ENCODE data around the gene HNF4A. TPM values are rescaled to one million over a fixed set of nuclear protein-coding genes. Genes with fewer than 3 reads are reported as not detected.

Gene HNF4A
- total RNA-seq, 6 experiments from 2014 or later: 101 to 255 (median 157) TPM

DNA sequence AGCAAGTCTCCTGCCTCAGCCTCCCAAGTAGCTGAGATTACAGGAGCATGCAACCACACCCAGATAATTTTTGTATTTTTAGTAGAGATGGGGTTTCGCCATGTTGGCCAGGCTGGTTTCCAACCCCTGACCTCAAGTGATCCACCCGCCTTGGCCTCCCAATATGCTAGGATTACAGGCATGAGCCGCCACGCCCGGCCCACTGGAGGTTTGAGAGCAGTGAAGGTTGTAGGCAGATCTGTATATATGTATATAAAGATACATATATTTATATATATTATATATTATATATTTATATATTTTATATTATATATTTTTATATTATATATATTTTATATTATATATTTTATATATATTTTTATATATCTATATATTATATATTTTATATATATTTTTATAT lies 82.0 kb downstream of the HNF4A start:
- H3K27me3 ChIP-seq: no peaks in the 10 kb centered on the region
- ATAC-seq: no peak
- H3K4me3 ChIP-seq: no peak overlapping the region
- 84% methylated on average over 5 of the region's 5 CpGs for WGBS (ENCODE audit: insufficient coverage, low coverage, low lambda C conversion rate, missing lambda C conversion rate)
- H3K9me3 ChIP-seq: no peaks in the 10 kb centered on the region
- H3K27ac ChIP-seq: no peak overlapping the region
- no peak for DNase-seq
- H3K36me3 ChIP-seq: no peaks in the 10 kb centered on the region
- peaks cover 0 to 32% (median 10%) of the 10 kb centered on the region in 4 donors for H3K4me1 ChIP-seq
- intact Hi-C loops (cut with DNase I): no loop called here
- TF ChIP-seq, protein P1, sequence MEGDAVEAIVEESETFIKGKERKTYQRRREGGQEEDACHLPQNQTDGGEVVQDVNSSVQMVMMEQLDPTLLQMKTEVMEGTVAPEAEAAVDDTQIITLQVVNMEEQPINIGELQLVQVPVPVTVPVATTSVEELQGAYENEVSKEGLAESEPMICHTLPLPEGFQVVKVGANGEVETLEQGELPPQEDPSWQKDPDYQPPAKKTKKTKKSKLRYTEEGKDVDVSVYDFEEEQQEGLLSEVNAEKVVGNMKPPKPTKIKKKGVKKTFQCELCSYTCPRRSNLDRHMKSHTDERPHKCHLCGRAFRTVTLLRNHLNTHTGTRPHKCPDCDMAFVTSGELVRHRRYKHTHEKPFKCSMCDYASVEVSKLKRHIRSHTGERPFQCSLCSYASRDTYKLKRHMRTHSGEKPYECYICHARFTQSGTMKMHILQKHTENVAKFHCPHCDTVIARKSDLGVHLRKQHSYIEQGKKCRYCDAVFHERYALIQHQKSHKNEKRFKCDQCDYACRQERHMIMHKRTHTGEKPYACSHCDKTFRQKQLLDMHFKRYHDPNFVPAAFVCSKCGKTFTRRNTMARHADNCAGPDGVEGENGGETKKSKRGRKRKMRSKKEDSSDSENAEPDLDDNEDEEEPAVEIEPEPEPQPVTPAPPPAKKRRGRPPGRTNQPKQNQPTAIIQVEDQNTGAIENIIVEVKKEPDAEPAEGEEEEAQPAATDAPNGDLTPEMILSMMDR (IDR thresholded peaks at IDR 0.05): no peak
- TF ChIP-seq POLR2A (IDR thresholded peaks at IDR 0.05): no peak

DNA sequence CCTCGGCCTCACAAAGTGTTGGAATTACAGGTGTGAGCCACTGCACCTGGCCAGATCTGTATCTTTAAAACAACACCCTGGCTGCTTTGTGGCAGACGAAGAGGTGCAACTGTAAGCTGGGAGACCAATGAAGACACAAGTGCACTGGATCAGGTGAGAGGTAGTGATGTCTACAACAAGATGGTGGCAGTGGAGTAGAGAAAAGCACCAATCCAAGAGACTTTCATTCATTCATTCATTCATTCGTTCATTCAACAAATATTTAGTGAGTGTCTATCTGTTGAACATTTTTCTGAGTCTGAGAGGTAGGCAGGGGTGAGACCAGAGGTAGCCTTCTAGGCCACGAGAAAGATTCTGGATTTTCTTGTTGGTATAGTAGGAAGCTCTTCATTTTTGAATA lies 83.3 kb downstream of the HNF4A start:
- TF ChIP-seq, protein P1 (IDR thresholded peaks at IDR 0.05): no peak
- TF ChIP-seq POLR2A (IDR thresholded peaks at IDR 0.05): no peak
- no peak overlapping the region for H3K27ac ChIP-seq
- H3K36me3 ChIP-seq: no peaks in the 10 kb centered on the region
- H3K4me1 ChIP-seq: peaks cover 0 to 23% (median 6%) of the 10 kb centered on the region in 4 donors
- ATAC-seq (no peak), DNase-seq (no peak)
- no peak overlapping the region for H3K4me3 ChIP-seq
- WGBS (ENCODE audit: insufficient coverage, low coverage, low lambda C conversion rate, missing lambda C conversion rate): 63% methylated on average over 4 of the region's 4 CpGs
- intact Hi-C loops (cut with DNase I): no loop called here
- H3K9me3 ChIP-seq: no peaks in the 10 kb centered on the region
- H3K27me3 ChIP-seq: no peaks in the 10 kb centered on the region

DNA sequence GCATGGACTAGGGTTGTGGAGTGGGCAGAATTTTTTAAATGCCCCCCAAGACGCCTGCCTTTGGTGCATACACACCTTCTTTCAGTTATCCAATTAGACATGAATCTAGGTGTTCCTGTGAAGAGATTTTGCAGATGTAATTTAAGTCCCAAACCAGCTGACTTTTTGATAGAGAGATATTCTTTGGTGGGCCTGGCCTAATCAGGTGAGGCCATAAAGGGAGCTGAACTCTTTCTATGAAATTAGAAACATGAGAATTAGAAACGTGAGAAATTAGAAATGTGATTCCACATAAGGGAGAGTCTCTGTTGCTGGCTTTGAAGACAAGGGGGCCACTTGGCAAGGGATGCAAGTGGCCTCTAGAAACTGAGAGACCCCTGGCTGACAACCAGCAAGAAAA lies 83.8 kb downstream of the HNF4A start:
- Histone ChIP-seq H3K9me3 (no peaks in the 10 kb centered on the region), H3K4me3 (no peak overlapping the region), H3K36me3 (no peaks in the 10 kb centered on the region), H3K27ac (no peak overlapping the region), H3K27me3 (no peaks in the 10 kb centered on the region), H3K4me1 (peaks cover 0 to 20% (median 3%) of the 10 kb centered on the region in 4 donors)
- TF ChIP-seq, protein P1 (IDR thresholded peaks at IDR 0.05): no peak
- no peak for TF ChIP-seq POLR2A (IDR thresholded peaks at IDR 0.05)
- no peak for ATAC-seq
- 72% methylated on average over 2 of the region's 2 CpGs for WGBS (ENCODE audit: insufficient coverage, low coverage, low lambda C conversion rate, missing lambda C conversion rate)
- intact Hi-C loops (cut with DNase I): no loop called here
- no peak for DNase-seq

DNA sequence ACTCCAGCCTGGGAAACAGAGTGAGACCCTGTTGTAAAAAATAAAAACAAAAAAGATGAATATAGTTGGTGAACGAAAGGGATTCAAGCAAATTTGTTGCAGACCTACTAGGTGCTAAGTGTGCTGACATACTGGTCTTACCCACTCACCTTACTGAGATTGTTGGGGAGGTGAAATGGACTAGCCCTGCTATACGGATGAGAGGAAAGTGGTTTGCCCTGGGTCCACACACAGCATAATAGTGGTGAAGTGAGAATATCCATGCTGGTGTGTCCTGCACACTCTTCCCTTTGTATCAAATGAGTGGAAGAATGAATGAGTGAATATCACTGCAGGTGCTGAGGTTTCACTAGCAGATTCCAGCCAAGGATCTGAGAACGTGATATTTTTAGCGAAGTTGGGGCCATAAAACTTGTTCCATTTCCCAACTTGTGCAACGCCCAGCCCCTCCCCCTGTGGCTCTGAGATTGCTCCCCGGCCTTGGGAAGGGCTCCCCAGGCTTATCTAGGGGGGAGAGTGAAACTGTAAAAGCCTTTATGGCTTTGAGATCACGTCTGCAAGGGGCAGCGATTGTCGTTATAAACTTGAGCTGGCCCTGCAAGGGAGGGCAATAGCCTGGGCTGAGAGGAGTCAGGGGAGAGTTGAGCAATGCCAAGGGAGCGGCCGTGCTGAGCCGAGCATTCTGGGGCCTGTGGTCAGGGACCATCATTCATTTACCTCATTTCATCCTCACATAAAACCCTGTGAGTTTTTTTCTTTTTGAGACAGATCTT lies 87.0 kb downstream of the HNF4A start:
- WGBS (ENCODE audit: insufficient coverage, low coverage, low lambda C conversion rate, missing lambda C conversion rate): 26% methylated on average over 10 of the region's 12 CpGs
- H3K4me3 ChIP-seq: no peak overlapping the region
- DNase-seq (peak in 1 of 3 donors; percentile 69), ATAC-seq (peak; percentile 74 to 87 (median 82))
- H3K9me3 ChIP-seq: no peaks in the 10 kb centered on the region
- no peaks in the 10 kb centered on the region for H3K36me3 ChIP-seq
- TF ChIP-seq POLR2A (IDR thresholded peaks at IDR 0.05): no peak
- TF ChIP-seq, protein P1 (IDR thresholded peaks at IDR 0.05): no peak
- intact Hi-C loops (cut with DNase I): no loop called here
- peaks cover 0 to 14% (median 0%) of the 10 kb centered on the region in 4 donors for H3K4me1 ChIP-seq
- no peaks in the 10 kb centered on the region for H3K27me3 ChIP-seq
- H3K27ac ChIP-seq: peak overlapping the region in 1 of 3 donors; percentile 39
